Panc1 (cell line): ENCODE measurements around the gene COL5A1. TPM values are rescaled to one million over a fixed set of nuclear protein-coding genes. Genes with fewer than 3 reads are reported as not detected.

Source experiments
- ATAC-seq: fragments of 200-7000 bp; cut with Tn5 transposase; 2 replicates; pipeline ENCODE4 v1.9.1; 2020; ENCODE audit warnings: mild to moderate bottlenecking, moderate library complexity
- BruUV-seq: library from RNA; stranded (reverse); fragments of 400-500 nt; replicated peaks from 2 replicates; lab custom pipeline; 2021; lab: Mats Ljungman, UMichigan
- CTCF ChIA-PET: fragments of 300-600 bp; sonication (Branson Sonifier 250); formaldehyde crosslinking; loops from one replicate; lab custom pipeline; 2022; ENCODE audit warnings: antibody characterized with exemption; lab: Charles Lee
- POLR2A ChIA-PET: fragments of 300-600 bp; sonication (Branson Sonifier 250); formaldehyde crosslinking; loops from one replicate; lab custom pipeline; 2022; ENCODE audit warnings: antibody characterized with exemption; lab: Charles Lee
- DNase-seq: peaks from one replicate; pipeline ENCODE4 v3.0.0-alpha.2; 2010; ENCODE audit warnings: low read depth, low spot score
- H3K27ac ChIP-seq: 2 replicates; pipeline ENCODE4 v1.5.1; 2011; ENCODE audit warnings: mild to moderate bottlenecking, low read length, inconsistent platforms
- H3K27me3 ChIP-seq: fragments of 200-500 bp; sonication (Bioruptor generic); 2 replicates; pipeline ENCODE4 v1.6.0; 2014; ENCODE audit warnings: low read length, inconsistent platforms; ENCODE audit not compliant: control insufficient read depth, insufficient read depth
- H3K36me3 ChIP-seq: fragments of 200-500 bp; sonication (Bioruptor generic); 2 replicates; pipeline ENCODE4 v1.5.1; 2014; ENCODE audit warnings: inconsistent platforms, mild to moderate bottlenecking, low read length, moderate library complexity; ENCODE audit not compliant: control insufficient read depth, insufficient read depth
- H3K4me1 ChIP-seq: 2 replicates; pipeline ENCODE4 v1.5.1; 2011; ENCODE audit warnings: inconsistent platforms, mild to moderate bottlenecking, low read length, moderate library complexity; ENCODE audit not compliant: control insufficient read depth, insufficient read depth
- H3K4me3 ChIP-seq, 2 experiments: 2 replicates each; pipeline ENCODE4 v1.5.1; 2011 to 2012; ENCODE audit warnings: low read depth in 2 of 2, low read length in 2 of 2, mild to moderate bottlenecking in 2 of 2, inconsistent platforms in 1 of 2, moderate library complexity in 1 of 2
- H3K9me3 ChIP-seq: fragments of 200-500 bp; sonication (Bioruptor generic); 2 replicates; pipeline ENCODE4 v1.5.1; 2014; ENCODE audit warnings: low read depth, mild to moderate bottlenecking, inconsistent platforms, low read length, moderate library complexity; ENCODE audit not compliant: control insufficient read depth, insufficient read depth
- POLR2AphosphoS5 ChIP-seq: IDR thresholded peaks from 2 replicates; pipeline ENCODE4 v1.6.1; 2012; ENCODE audit warnings: mild to moderate bottlenecking, low read depth, low read length, moderate library complexity
- SIN3A ChIP-seq: IDR thresholded peaks from 2 replicates; pipeline ENCODE4 v1.6.1; 2012; ENCODE audit warnings: low read depth, mild to moderate bottlenecking, low read length, moderate library complexity, borderline replicate concordance; ENCODE audit not compliant: insufficient read depth
- TCF7L2 ChIP-seq: IDR thresholded peaks from 2 replicates; pipeline ENCODE4 v1.6.1; 2011; ENCODE audit warnings: mild to moderate bottlenecking, low read depth, low read length, inconsistent platforms
- in situ Hi-C: cut with HindIII; loops from 2 replicates; pipeline ENCODE4 v1.10.0; 2016; ENCODE audit warnings: low sequenced_read_pairs, low pct_unique_long_range_greater_than_20kb
- intact Hi-C: fragments of 100-400 bp; cut with micrococcal nuclease; formaldehyde crosslinking; loops from one replicate; pipeline ENCODE4 v1.10.0; 2022; ENCODE audit not compliant: unreplicated experiment
- total RNA-seq: library from RNA; stranded (reverse); gene quantifications from one replicate; pipeline ENCODE4 v1.2.1, GENCODE V29; 2021; ENCODE audit not compliant: unreplicated experiment
- TF ChIP-seq, protein P1 (sequence below): fragments of 450-650 bp; IDR thresholded peaks from 2 replicates; pipeline ENCODE4 v1.5.1; 2017; ENCODE audit warnings: mild to moderate bottlenecking
- TF ChIP-seq, protein P2 (sequence below), 2 experiments: IDR thresholded peaks; 2 replicates each; pipeline ENCODE4 v1.6.1; 2011 to 2012; ENCODE audit warnings: low read depth in 2 of 2, control low read depth in 1 of 2, low read length in 1 of 2, mild to moderate bottlenecking in 1 of 2, moderate library complexity in 1 of 2; ENCODE audit not compliant: insufficient read depth in 1 of 2

COL5A1 gene
- total RNA-seq, 1 experiment from 2014 or later: 5.7 TPM

DNA sequence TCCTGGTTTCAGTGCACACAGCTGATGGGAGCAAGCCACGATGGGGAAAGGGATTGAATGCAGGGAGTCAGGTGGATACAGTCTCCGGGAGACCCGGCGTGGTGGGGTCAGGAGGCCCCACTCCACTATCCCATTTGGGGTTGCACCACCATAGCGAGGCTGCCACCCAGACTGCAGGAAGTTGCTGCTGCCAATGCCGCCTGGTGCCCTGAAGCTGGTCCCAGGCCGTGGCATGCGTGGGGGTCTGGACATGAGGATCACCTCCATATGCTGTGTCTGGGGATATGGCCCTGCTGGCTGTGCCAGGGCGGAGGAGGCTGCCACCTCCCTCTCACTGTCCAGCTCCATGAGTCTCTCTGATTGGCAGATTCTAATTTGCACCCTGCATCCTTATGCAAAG lies 45.3 kb downstream of the COL5A1 start:
- BruUV-seq: no TSS peak
- TF ChIP-seq SIN3A (no peak), TCF7L2 (no peak), POLR2AphosphoS5 (no peak)
- TF ChIP-seq, protein P1, sequence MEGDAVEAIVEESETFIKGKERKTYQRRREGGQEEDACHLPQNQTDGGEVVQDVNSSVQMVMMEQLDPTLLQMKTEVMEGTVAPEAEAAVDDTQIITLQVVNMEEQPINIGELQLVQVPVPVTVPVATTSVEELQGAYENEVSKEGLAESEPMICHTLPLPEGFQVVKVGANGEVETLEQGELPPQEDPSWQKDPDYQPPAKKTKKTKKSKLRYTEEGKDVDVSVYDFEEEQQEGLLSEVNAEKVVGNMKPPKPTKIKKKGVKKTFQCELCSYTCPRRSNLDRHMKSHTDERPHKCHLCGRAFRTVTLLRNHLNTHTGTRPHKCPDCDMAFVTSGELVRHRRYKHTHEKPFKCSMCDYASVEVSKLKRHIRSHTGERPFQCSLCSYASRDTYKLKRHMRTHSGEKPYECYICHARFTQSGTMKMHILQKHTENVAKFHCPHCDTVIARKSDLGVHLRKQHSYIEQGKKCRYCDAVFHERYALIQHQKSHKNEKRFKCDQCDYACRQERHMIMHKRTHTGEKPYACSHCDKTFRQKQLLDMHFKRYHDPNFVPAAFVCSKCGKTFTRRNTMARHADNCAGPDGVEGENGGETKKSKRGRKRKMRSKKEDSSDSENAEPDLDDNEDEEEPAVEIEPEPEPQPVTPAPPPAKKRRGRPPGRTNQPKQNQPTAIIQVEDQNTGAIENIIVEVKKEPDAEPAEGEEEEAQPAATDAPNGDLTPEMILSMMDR: no peak
- TF ChIP-seq, protein P2, sequence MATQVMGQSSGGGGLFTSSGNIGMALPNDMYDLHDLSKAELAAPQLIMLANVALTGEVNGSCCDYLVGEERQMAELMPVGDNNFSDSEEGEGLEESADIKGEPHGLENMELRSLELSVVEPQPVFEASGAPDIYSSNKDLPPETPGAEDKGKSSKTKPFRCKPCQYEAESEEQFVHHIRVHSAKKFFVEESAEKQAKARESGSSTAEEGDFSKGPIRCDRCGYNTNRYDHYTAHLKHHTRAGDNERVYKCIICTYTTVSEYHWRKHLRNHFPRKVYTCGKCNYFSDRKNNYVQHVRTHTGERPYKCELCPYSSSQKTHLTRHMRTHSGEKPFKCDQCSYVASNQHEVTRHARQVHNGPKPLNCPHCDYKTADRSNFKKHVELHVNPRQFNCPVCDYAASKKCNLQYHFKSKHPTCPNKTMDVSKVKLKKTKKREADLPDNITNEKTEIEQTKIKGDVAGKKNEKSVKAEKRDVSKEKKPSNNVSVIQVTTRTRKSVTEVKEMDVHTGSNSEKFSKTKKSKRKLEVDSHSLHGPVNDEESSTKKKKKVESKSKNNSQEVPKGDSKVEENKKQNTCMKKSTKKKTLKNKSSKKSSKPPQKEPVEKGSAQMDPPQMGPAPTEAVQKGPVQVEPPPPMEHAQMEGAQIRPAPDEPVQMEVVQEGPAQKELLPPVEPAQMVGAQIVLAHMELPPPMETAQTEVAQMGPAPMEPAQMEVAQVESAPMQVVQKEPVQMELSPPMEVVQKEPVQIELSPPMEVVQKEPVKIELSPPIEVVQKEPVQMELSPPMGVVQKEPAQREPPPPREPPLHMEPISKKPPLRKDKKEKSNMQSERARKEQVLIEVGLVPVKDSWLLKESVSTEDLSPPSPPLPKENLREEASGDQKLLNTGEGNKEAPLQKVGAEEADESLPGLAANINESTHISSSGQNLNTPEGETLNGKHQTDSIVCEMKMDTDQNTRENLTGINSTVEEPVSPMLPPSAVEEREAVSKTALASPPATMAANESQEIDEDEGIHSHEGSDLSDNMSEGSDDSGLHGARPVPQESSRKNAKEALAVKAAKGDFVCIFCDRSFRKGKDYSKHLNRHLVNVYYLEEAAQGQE (IDR thresholded peaks at IDR 0.05; ENCODE audit: insufficient read depth in 1 of 2, low read depth in 2 of 2, low read length in 1 of 2): no peak
- Histone ChIP-seq H3K9me3 (no peaks in the 10 kb centered on the region), H3K27ac (no peak overlapping the region), H3K4me1 (no peaks in the 10 kb centered on the region), H3K36me3 (no peaks in the 10 kb centered on the region), H3K27me3 (no peaks in the 10 kb centered on the region), H3K4me3 (no peak overlapping the region)
- DNase-seq (no peak), ATAC-seq (no peak)
- intact Hi-C loops: no loop called here
- in situ Hi-C loops: no loop called here
- ChIA-PET CTCF (no interaction called here), POLR2A (no interaction called here)

DNA sequence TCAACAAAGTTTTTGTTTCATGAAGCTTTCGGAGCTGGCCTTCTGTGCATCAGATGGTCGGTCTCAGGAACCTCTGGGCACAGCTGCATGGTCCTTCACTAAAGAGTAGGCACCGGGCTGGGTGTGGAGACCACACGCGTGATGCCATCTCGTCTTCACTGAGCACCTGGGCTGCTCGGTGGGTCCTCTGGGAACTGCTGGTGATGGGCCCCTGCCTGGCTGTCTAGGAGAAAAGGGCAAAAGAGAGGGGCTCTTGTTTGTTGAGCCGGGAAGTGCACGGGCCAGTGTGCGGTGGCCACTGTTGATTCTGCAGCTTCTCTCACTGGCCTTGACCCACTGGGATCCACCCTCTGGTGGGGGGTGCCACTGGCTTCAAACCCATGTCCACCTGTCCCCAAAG lies 46.0 kb downstream of the COL5A1 start:
- Histone ChIP-seq H3K4me1 (no peaks in the 10 kb centered on the region), H3K27me3 (no peaks in the 10 kb centered on the region), H3K9me3 (no peaks in the 10 kb centered on the region), H3K27ac (no peak overlapping the region), H3K4me3 (no peak overlapping the region), H3K36me3 (no peaks in the 10 kb centered on the region)
- in situ Hi-C loops: no loop called here
- ATAC-seq (no peak), DNase-seq (no peak)
- ChIA-PET POLR2A (no interaction called here), CTCF (no interaction called here)
- TF ChIP-seq POLR2AphosphoS5: no peak
- no peak for TF ChIP-seq TCF7L2
- TF ChIP-seq, protein P1: no peak
- no peak for TF ChIP-seq SIN3A
- TF ChIP-seq, protein P2 (IDR thresholded peaks at IDR 0.05; ENCODE audit: insufficient read depth in 1 of 2, low read depth in 2 of 2, low read length in 1 of 2): no peak
- intact Hi-C loops: no loop called here
- BruUV-seq: no TSS peak
